PC-3 (cell line): ENCODE measurements around the gene OR10H1. TPM values are rescaled to one million over a fixed set of nuclear protein-coding genes. Genes with fewer than 3 reads are reported as not detected.
"Not testable (repeated sequence)": the region's sequence is repeated elsewhere in the genome, so short reads cannot be mapped to it uniquely, and the experiment has no call there.

Source experiments
- ATAC-seq: fragments of 200-7000 bp; cut with Tn5 transposase; 2 replicates; pipeline ENCODE4 v1.9.1; 2020; ENCODE audit warnings: mild to moderate bottlenecking, moderate library complexity
- BruUV-seq: library from RNA; stranded (reverse); fragments of 400-500 nt; replicated peaks from 2 replicates; lab custom pipeline; 2021; lab: Mats Ljungman, UMichigan
- CTCF ChIA-PET: fragments of 300-600 bp; sonication (Branson Sonifier 250); formaldehyde crosslinking; loops from one replicate; lab custom pipeline; 2022; ENCODE audit warnings: antibody characterized with exemption; lab: Charles Lee
- POLR2A ChIA-PET: fragments of 300-600 bp; sonication (Branson Sonifier 250); formaldehyde crosslinking; loops from one replicate; lab custom pipeline; 2022; ENCODE audit warnings: antibody characterized with exemption; ENCODE audit not compliant: unreplicated experiment; lab: Charles Lee
- DNase-seq: peaks from one replicate; pipeline ENCODE4 v3.0.0-alpha.2; 2015
- H2AFZ ChIP-seq: fragments of 300-600 bp; sonication (generic); 2 replicates; pipeline ENCODE4 v1.6.0; 2016; ENCODE audit warnings: antibody characterized with exemption, low read length
- H3F3A ChIP-seq: fragments of 300-600 bp; sonication (generic); one replicate; pipeline ENCODE4 v1.6.0; 2017; ENCODE audit warnings: antibody characterized with exemption, low read length, control low read depth, mild to moderate bottlenecking; ENCODE audit not compliant: unreplicated experiment
- H3K27ac ChIP-seq: fragments of 300-600 bp; sonication (generic); 2 replicates; pipeline ENCODE4 v1.5.1; 2016; ENCODE audit warnings: mild to moderate bottlenecking, low read length
- H3K27me3 ChIP-seq: fragments of 300-600 bp; sonication (generic); 2 replicates; pipeline ENCODE4 v1.6.1; 2016; ENCODE audit warnings: low read length, mixed read lengths
- H3K36me3 ChIP-seq: fragments of 300-600 bp; sonication (generic); 2 replicates; pipeline ENCODE4 v1.6.1; 2016; ENCODE audit warnings: low read depth, mixed run types, low read length, mixed read lengths
- H3K4me1 ChIP-seq: fragments of 300-600 bp; sonication (generic); 2 replicates; pipeline ENCODE4 v1.5.1; 2016; ENCODE audit warnings: low read length; ENCODE audit not compliant: insufficient read depth
- H3K4me2 ChIP-seq: fragments of 300-600 bp; sonication (generic); 2 replicates; pipeline ENCODE4 v1.6.0; 2016; ENCODE audit warnings: low read length
- H3K4me3 ChIP-seq: fragments of 300-600 bp; sonication (generic); 2 replicates; pipeline ENCODE4 v1.5.1; 2016; ENCODE audit warnings: mild to moderate bottlenecking, low read length, mixed read lengths
- H3K79me2 ChIP-seq: fragments of 300-600 bp; sonication (generic); 2 replicates; pipeline ENCODE4 v1.6.1; 2017; ENCODE audit warnings: low read length, mixed read lengths
- H3K9ac ChIP-seq: fragments of 300-600 bp; sonication (generic); 2 replicates; pipeline ENCODE4 v1.6.0; 2016; ENCODE audit warnings: mild to moderate bottlenecking, low read length
- H3K9me2 ChIP-seq: fragments of 300-600 bp; sonication (generic); replicated peaks from 2 replicates; pipeline ENCODE4 v1.6.1; 2016; ENCODE audit warnings: mixed run types, low read length, mixed read lengths
- H3K9me3 ChIP-seq: fragments of 300-600 bp; sonication (generic); 2 replicates; pipeline ENCODE4 v1.6.1; 2016; ENCODE audit warnings: low read length, mixed read lengths
- H4K20me1 ChIP-seq: fragments of 300-600 bp; sonication (generic); 2 replicates; pipeline ENCODE4 v1.6.1; 2016; ENCODE audit warnings: low read length, mixed read lengths
- EZH2 ChIP-seq: fragments of 300-600 bp; sonication (generic); IDR thresholded peaks from one replicate; pipeline ENCODE4 v1.6.1; 2017; ENCODE audit warnings: antibody characterized with exemption, mild to moderate bottlenecking, low read length; ENCODE audit not compliant: unreplicated experiment
- EZH2phosphoT487 ChIP-seq: fragments of 300-600 bp; sonication (generic); IDR thresholded peaks from 2 replicates; pipeline ENCODE4 v1.6.1; 2018; ENCODE audit warnings: mild to moderate bottlenecking, antibody characterized with exemption, low read length, borderline replicate concordance
- intact Hi-C: fragments of 100-400 bp; cut with micrococcal nuclease; formaldehyde crosslinking; loops from 2 replicates; pipeline ENCODE4 v1.9.0; 2023
- total RNA-seq: library from RNA; depleted of rRNA; stranded (reverse); fragments of >200 nt; gene quantifications from 2 replicates; pipeline ENCODE4 v1.2.3, GENCODE V29; 2014
- TF ChIP-seq, protein P1 (sequence below): fragments of 300-600 bp; sonication (generic); conservative IDR thresholded peaks from 2 replicates; pipeline ENCODE4 v1.5.1; 2017; ENCODE audit warnings: antibody characterized with exemption, low read depth, mild to moderate bottlenecking, low read length

Gene OR10H1
- total RNA-seq, 1 experiment from 2014 or later, result not detected

DNA sequence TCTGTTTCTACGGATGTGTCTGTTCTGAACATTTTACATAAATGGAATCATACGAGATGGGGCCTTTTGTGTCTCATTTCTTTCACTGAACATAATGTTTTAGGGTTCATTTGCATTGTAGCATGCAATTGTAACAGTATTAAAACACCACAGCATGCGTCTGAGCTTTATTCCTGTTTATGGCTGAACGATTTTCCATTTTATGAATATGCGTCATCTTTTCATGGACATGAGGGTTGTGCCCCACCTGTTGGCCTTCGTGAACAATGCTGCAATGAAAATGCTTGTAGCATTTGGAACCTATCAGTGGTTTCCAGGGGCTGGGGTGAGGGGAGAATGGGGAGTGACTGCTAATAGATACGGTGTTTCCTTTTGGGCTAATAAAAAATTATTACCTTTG lies 5.1 kb downstream of the OR10H1 start:
- ChIA-PET CTCF (interaction anchor here (0.6 to 0.7 kb wide), 4 partner anchors 33 to 718 kb away, joined by 3 to 7 read pairs (median 5); no protein-coding TSS in a partner anchor), POLR2A (no interaction called here)
- no peaks in the 10 kb centered on the region for H3F3A ChIP-seq
- H3K4me2 ChIP-seq, result peak overlapping the region; percentile 63
- no peak overlapping the region for H3K9ac ChIP-seq
- no peaks in the 10 kb centered on the region for H3K79me2 ChIP-seq
- no peaks in the 10 kb centered on the region for H3K36me3 ChIP-seq
- H3K9me3 ChIP-seq, result no peaks in the 10 kb centered on the region
- H3K27me3 ChIP-seq, result no peaks in the 10 kb centered on the region
- H3K27ac ChIP-seq, result no peak overlapping the region
- no TSS peak for BruUV-seq
- peak; percentile 81 for DNase-seq
- ATAC-seq, result peak; percentile 70
- no peaks in the 10 kb centered on the region for H3K9me2 ChIP-seq
- H3K4me1 ChIP-seq, result no peaks in the 10 kb centered on the region
- peak overlapping the region; percentile 36 for H3K4me3 ChIP-seq
- intact Hi-C loops, result loop anchor here (1.0 to 2.0 kb wide), 2 partner anchors 181 to 226 kb away; no protein-coding TSS in a partner anchor
- no peaks in the 10 kb centered on the region for H4K20me1 ChIP-seq
- TF ChIP-seq, protein P1, sequence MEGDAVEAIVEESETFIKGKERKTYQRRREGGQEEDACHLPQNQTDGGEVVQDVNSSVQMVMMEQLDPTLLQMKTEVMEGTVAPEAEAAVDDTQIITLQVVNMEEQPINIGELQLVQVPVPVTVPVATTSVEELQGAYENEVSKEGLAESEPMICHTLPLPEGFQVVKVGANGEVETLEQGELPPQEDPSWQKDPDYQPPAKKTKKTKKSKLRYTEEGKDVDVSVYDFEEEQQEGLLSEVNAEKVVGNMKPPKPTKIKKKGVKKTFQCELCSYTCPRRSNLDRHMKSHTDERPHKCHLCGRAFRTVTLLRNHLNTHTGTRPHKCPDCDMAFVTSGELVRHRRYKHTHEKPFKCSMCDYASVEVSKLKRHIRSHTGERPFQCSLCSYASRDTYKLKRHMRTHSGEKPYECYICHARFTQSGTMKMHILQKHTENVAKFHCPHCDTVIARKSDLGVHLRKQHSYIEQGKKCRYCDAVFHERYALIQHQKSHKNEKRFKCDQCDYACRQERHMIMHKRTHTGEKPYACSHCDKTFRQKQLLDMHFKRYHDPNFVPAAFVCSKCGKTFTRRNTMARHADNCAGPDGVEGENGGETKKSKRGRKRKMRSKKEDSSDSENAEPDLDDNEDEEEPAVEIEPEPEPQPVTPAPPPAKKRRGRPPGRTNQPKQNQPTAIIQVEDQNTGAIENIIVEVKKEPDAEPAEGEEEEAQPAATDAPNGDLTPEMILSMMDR, result peak; percentile 77
- TF ChIP-seq EZH2 (no peak), EZH2phosphoT487 (no peak)
- H2AFZ ChIP-seq, result peak overlapping the region; percentile 68

DNA sequence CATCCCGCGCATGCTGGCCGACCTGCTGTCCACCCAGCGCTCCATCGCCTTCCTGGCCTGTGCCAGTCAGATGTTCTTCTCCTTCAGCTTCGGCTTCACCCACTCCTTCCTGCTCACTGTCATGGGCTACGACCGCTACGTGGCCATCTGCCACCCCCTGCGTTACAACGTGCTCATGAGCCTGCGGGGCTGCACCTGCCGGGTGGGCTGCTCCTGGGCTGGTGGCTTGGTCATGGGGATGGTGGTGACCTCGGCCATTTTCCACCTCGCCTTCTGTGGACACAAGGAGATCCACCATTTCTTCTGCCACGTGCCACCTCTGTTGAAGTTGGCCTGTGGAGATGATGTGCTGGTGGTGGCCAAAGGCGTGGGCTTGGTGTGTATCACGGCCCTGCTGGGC lies 21.2 kb downstream of the OR10H1 start:
- ATAC-seq, H3K9me2 ChIP-seq, H3K4me3 ChIP-seq, H3K4me2 ChIP-seq, H3K27me3 ChIP-seq, H3K79me2 ChIP-seq, H3K9ac ChIP-seq, H3K36me3 ChIP-seq, H2AFZ ChIP-seq, intact Hi-C loops, H4K20me1 ChIP-seq, H3K9me3 ChIP-seq, H3F3A ChIP-seq, H3K4me1 ChIP-seq, H3K27ac ChIP-seq, CTCF ChIA-PET, BruUV-seq, DNase-seq, POLR2A ChIA-PET: not testable (repeated sequence)

DNA sequence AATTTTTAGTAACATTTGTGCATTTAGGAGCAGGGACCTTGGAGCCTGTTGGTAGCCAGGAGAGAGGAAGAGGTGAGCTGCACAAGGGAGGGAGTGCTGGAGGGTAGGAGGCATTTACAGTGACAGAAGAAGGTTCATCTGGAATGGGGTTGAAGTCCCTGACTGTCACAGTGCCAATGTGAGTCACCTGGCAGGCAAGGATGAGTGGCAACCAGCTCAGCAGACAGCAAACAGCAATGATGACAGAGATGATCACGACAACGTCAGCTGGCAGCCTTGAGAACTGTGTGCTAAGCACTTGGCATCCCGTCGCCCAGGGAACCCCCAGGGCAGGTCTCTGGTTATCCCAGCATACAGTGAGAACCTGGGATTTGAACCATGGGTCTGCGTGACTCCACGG lies 25.4 kb downstream of the OR10H1 start:
- ATAC-seq, result peak; percentile 57
- CTCF ChIA-PET, result no interaction called here
- H3K9ac ChIP-seq, result no peak overlapping the region
- H3K4me2 ChIP-seq, result no peak overlapping the region
- peak; percentile 73 for DNase-seq
- peaks cover 8% of the 10 kb centered on the region; the same call in 1 of the 2 replicates for H3K27me3 ChIP-seq
- POLR2A ChIA-PET, result no interaction called here
- no peaks in the 10 kb centered on the region for H3F3A ChIP-seq
- intact Hi-C loops, result no loop called here
- no peak overlapping the region for H3K27ac ChIP-seq
- no peaks in the 10 kb centered on the region for H3K9me2 ChIP-seq
- H3K79me2 ChIP-seq, result no peaks in the 10 kb centered on the region
- no peaks in the 10 kb centered on the region for H3K9me3 ChIP-seq
- no peak overlapping the region for H2AFZ ChIP-seq
- H3K4me3 ChIP-seq, result no peak overlapping the region
- BruUV-seq, result no TSS peak
- TF ChIP-seq EZH2 (no peak), EZH2phosphoT487 (no peak)
- TF ChIP-seq, protein P1, result no peak
- no peaks in the 10 kb centered on the region for H3K4me1 ChIP-seq
- H4K20me1 ChIP-seq, result no peaks in the 10 kb centered on the region
- no peaks in the 10 kb centered on the region for H3K36me3 ChIP-seq
